Loucy (cell line): Measurements from ENCODE around the gene ABHD14A.

Experiments used
- EZH2phosphoT487 ChIP-seq: fragments of 200-600 bp; IDR thresholded peaks from 2 replicates; pipeline ENCODE4 v1.6.1; 2018; ENCODE audit warnings: antibody characterized with exemption, mild to moderate bottlenecking, moderate library complexity, borderline replicate concordance
- TF ChIP-seq, protein P1 (sequence below): fragments of 200-600 bp; sonication (generic); conservative IDR thresholded peaks from 2 replicates; pipeline ENCODE4 v1.5.1; 2014; ENCODE audit warnings: mild to moderate bottlenecking, antibody characterized with exemption, low read length

DNA sequence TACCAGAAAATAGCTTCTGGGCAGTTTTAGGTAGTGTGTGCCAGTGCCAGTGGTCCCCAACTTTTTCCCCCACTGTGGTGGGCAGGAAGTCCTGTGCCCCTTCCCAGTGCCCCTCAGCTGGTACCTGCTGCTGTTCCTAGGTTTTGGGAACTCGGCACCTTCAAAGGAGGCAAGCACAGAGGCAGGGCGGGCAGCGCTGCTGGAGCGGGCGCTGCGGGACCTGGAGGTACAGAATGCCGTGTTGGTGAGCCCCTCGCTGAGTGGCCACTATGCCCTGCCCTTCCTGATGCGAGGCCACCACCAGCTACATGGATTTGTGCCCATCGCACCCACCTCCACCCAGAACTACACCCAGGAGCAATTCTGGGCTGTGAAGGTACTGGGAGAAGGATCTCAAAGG lies 5.4 kb downstream of the ABHD14A start:
- TF ChIP-seq, protein P1, sequence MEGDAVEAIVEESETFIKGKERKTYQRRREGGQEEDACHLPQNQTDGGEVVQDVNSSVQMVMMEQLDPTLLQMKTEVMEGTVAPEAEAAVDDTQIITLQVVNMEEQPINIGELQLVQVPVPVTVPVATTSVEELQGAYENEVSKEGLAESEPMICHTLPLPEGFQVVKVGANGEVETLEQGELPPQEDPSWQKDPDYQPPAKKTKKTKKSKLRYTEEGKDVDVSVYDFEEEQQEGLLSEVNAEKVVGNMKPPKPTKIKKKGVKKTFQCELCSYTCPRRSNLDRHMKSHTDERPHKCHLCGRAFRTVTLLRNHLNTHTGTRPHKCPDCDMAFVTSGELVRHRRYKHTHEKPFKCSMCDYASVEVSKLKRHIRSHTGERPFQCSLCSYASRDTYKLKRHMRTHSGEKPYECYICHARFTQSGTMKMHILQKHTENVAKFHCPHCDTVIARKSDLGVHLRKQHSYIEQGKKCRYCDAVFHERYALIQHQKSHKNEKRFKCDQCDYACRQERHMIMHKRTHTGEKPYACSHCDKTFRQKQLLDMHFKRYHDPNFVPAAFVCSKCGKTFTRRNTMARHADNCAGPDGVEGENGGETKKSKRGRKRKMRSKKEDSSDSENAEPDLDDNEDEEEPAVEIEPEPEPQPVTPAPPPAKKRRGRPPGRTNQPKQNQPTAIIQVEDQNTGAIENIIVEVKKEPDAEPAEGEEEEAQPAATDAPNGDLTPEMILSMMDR, result no peak
- TF ChIP-seq EZH2phosphoT487, result no peak
